ENCODE data around the gene CCNO.
A peak's percentile ranks its signal among the peaks of the same experiment; 100 is the strongest.

The CCNO gene

DNA sequence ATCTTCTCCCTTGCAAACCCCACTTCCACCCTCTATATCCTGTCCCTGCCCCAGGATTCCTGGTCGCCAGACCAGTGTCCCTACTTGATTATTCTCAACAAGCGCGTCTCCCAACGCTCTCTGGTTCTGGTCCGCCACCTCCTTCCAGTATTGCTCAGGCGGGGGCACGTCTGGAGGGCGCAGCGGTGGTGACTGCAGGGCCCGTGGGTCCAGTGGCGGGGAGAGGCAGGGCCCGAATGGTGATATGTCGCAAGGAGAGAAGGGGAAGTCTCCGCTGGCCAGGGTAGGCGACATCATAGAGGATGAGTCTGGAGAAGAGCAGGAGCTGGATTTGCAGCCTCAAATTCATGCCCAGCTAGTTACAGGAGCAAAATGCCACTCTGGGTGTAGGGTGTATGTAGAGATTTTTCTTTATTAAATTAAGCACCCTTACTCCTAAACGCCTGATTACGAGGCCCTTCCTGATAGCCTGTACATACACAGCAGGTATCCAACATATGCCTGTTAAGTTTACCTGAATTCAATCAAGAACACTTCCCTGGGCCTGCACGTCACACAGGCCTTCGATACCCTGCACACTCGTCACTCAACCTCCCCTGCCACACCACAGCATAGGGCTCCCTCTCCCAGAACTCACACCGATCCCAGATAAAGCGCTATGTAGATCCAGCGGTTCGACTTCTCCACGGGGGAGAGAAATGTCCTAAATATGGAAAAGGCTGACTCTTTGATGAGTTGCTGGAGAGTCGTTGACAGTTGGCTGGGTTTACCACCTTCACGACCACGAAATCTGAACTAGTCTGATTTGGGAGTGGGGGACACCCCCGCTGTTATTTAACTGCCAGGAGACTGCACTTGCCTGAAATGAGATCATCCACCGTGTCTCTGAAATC is 11.1 kb downstream of the CCNO start:
- DNase-seq = no peak

DNA sequence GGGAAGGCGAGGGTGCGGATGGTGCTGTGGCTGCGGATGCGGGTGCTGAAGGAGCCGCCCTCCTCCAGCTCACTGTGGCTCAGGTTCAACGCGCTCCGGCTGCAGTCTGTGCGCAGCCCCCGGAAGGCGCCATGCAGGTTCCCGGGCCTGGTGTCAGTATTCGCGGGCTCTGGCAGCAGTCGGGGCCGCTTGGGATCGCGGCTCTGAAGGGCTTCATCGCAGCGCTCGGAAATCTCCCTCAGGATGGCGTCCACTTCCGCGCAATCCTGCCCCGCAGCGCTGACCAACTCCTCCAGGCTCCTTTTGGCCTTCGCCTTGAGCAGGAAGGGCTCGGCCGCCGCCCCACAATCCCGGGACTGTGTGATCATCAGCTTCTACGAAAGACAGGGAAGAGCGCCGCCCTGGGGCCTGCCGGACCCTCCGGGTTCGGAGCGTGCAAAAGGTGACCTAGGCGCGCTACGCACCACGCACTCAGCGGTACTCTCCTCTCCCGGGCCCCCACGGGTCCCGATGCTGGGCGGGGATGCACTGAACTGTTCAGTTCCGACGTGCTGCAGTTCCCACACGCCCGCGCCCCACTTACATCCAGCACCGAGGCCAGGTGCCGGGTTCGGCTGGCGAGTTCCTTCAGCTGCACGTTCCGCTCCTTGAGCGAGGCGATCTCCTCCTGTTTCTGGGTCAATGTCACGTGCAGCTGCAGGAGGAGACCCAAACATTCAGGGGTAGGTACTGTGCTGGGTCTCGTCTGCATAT is 12.8 kb downstream of the CCNO start:
- no peak for DNase-seq

- no peak for DNase-seq
Measured at GRCh38 chr5:55219770-55220169, 13.6 kb downstream of the CCNO start.

GRCh38 chr5:55218967-55219366 is 14.4 kb downstream of the CCNO start:
- DNase-seq = no peak

- no peak for DNase-seq
Measured at GRCh38 chr5:55211184-55211874, 22.1 kb downstream of the CCNO start.

DNA sequence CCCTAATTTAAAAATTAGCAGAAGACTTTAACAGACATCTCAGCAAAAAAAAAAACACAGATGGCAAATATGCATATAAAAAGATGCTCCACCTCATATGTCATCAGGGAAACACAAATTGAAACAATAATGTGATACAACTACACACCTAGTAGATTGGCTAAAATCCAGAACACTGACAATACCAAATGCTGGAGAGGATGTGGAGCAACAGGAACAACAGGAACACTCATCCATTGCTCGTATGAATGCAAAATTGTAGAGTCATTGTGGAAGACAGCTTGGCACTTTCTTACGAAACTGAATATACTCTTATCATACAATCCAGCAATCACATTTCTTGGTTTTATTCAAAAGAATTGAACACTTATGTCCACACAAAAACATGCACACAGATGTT is 28.4 kb downstream of the CCNO start:
- no peak for DNase-seq

GRCh38 chr5:55191165-55191564 is 42.2 kb downstream of the CCNO start:
- DNase-seq = no peak

DNA sequence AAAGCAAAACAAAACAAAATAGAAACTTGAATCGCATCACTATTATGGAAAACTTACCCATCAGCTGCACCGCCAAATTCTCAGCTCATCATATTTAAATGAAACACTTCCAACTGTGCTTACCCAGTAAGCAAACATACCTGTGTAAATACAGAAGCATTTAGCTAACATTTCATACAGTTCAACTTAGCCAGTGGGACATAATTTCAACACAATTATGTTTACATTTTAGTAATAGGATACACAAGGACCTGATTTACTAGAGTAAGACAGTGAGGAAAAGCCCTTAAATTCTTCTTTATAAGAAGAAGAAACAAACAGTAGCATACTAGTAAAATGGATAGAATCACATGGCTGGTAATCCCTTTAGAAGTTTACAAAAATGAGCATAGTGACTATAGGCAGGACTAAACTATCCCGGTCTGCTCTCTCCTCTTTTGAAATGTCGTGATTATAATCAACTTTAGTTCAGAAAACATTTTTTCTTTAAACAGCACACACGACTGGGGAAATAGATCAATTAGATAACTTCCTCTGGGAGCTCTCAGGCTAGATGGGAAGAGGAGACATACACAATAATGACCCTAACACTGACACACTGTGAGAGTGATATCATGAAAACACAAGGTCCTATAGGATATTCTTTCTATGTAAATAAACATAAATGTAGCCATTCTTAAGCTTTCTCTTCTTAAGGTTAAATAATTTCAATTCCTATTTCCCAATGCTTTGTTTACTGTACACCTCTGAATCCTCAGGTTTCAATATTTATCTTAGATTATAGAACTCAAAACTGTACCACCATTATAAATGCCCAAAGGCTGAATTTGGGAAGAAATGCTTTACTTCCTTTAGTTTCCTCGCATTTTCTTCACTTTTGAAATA is 44.5 kb downstream of the CCNO start:
- no peak for DNase-seq

- peak; percentile 20 for DNase-seq
Measured at GRCh38 chr5:55187370-55187769, 46.0 kb downstream of the CCNO start.
